K562 (cell line): ENCODE measurements around the gene RNF167. TPM values are rescaled to one million over a fixed set of nuclear protein-coding genes. Genes with fewer than 3 reads are reported as not detected.

Experiments used
- ASH1L ChIP-seq: fragments of 450-650 bp; IDR thresholded peaks from 2 replicates; pipeline ENCODE4 v1.6.1; 2018; ENCODE audit warnings: borderline replicate concordance, mild to moderate bottlenecking, low read depth; ENCODE audit not compliant: partially characterized antibody
- MYC ChIP-seq, 2 experiments: fragments of 250-450 bp in 1 of 2; sonication (Bioruptor Pico) in 1 of 2; IDR thresholded peaks; 2 replicates each; pipeline versions ENCODE4 v1.5.1 to v1.6.1; 2012 to 2021; ENCODE audit warnings: low read depth in 2 of 2, borderline replicate concordance in 1 of 2, improper control_type of control experiment in 1 of 2, low read length in 1 of 2, mild to moderate bottlenecking in 1 of 2, moderate library complexity in 1 of 2
- PCBP2 ChIP-seq: fragments of 200-400 bp; formaldehyde crosslinking; IDR thresholded peaks from 2 replicates; pipeline ENCODE4 v1.6.1; 2018; ENCODE audit warnings: low read length, low read depth, mild to moderate bottlenecking, moderate library complexity; ENCODE audit not compliant: poor library complexity, severe bottlenecking
- SMARCA4 ChIP-seq: fragments of 450-650 bp; IDR thresholded peaks from 2 replicates; pipeline ENCODE4 v1.6.1; 2016
- SRSF9 ChIP-seq: fragments of 200-400 bp; formaldehyde crosslinking; IDR thresholded peaks from 2 replicates; pipeline ENCODE4 v1.6.1; 2017; ENCODE audit warnings: low read depth, low read length, borderline replicate concordance
- ZFP36 ChIP-seq: fragments of 150-350 bp; IDR thresholded peaks from 2 replicates; pipeline ENCODE4 v1.6.1; 2018; ENCODE audit warnings: low read length, low read depth; ENCODE audit not compliant: partially characterized antibody
- polyA plus RNA-seq, 8 experiments: library from polyadenylated mRNA; depleted of rRNA in 4 of 8; stranded (reverse) in 5 of 8; unstranded in 3 of 8; fragments of >200 nt; fragmentation: Nextera tagmentation in 2 of 8; fragmentation: Illumina TruSeq in 1 of 8; extraction: Ambion mirVana in 2 of 8; extraction: Trizol in 1 of 8; gene quantifications; 2 replicates each; pipeline versions ENCODE4 v1.2.1 to v1.2.3, GENCODE V29; 2011 to 2014; ENCODE audit warnings: inconsistent platforms in 1 of 8, missing spikeins in 1 of 8
- total RNA-seq, 7 experiments: library from RNA; depleted of rRNA in 6 of 7; stranded (reverse); fragments of >200 nt in 6 of 7; fragmentation: Illumina TruSeq in 2 of 7; extraction: Trizol in 2 of 7; gene quantifications; 2 replicates each; pipeline versions ENCODE4 v1.2.1 to v1.2.3, GENCODE V29; 2011 to 2021; ENCODE audit warnings: low replicate concordance in 1 of 7
- TF ChIP-seq, protein P1 (sequence below): fragments of 200-800 bp; sonication (Bioruptor generic); IDR thresholded peaks from 2 replicates; pipeline ENCODE4 v1.6.1; 2016; ENCODE audit warnings: missing genetic modification characterization, missing compliant biosample characterization

RNF167 gene
- total and polyA plus RNA-seq, 9 of the 15 experiments (the other 6 are each of a cell fraction or from before 2014, with no cell fraction given): 16.5 to 143 (median 45.5) TPM

DNA sequence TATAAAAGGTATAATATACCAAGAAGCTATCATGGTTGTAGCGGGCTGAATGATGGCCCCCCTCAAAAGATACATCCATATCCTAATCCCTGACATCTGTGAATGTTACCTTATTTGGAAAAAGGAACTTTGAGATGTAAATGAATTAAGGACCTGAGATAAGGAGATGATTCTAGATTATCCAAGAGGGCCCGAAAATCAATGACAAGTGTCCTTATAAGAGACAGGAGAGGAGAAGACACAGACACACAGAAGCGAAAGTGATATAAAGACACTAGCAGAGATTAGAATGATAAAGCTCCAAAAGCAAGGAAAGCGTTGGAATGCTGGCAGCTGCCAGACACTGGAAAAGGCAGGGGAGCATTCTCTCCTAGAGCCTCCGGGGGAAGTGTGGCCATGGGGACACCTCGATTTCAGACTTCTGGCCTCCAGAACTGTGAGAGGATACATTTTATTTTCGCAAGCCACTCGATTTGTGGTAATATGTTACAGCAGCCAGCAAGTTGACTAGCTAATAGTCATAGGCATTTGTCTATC is 20.5 kb upstream of the RNF167 start (continued):
- TF ChIP-seq MYC (IDR thresholded peaks at IDR 0.05; ENCODE audit: low read depth, low read length) (no peak), MYC (CRISPR knock-in tag; IDR thresholded peaks at IDR 0.05; ENCODE audit: borderline replicate concordance, low read depth) (no peak), SMARCA4 (no peak), ZFP36 (no peak), PCBP2 (no peak), SRSF9 (no peak), ASH1L (no peak)
- TF ChIP-seq, protein P1, sequence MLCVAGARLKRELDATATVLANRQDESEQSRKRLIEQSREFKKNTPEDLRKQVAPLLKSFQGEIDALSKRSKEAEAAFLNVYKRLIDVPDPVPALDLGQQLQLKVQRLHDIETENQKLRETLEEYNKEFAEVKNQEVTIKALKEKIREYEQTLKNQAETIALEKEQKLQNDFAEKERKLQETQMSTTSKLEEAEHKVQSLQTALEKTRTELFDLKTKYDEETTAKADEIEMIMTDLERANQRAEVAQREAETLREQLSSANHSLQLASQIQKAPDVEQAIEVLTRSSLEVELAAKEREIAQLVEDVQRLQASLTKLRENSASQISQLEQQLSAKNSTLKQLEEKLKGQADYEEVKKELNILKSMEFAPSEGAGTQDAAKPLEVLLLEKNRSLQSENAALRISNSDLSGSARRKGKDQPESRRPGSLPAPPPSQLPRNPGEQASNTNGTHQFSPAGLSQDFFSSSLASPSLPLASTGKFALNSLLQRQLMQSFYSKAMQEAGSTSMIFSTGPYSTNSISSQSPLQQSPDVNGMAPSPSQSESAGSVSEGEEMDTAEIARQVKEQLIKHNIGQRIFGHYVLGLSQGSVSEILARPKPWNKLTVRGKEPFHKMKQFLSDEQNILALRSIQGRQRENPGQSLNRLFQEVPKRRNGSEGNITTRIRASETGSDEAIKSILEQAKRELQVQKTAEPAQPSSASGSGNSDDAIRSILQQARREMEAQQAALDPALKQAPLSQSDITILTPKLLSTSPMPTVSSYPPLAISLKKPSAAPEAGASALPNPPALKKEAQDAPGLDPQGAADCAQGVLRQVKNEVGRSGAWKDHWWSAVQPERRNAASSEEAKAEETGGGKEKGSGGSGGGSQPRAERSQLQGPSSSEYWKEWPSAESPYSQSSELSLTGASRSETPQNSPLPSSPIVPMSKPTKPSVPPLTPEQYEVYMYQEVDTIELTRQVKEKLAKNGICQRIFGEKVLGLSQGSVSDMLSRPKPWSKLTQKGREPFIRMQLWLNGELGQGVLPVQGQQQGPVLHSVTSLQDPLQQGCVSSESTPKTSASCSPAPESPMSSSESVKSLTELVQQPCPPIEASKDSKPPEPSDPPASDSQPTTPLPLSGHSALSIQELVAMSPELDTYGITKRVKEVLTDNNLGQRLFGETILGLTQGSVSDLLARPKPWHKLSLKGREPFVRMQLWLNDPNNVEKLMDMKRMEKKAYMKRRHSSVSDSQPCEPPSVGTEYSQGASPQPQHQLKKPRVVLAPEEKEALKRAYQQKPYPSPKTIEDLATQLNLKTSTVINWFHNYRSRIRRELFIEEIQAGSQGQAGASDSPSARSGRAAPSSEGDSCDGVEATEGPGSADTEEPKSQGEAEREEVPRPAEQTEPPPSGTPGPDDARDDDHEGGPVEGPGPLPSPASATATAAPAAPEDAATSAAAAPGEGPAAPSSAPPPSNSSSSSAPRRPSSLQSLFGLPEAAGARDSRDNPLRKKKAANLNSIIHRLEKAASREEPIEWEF: no peak
